Testis (tissue), 2 donors: Measurements from ENCODE around the gene SH3PXD2B.

Experiments
- POLR2A ChIP-seq: fragments of 450-650 bp; IDR thresholded peaks from one replicate; pipeline ENCODE4 v1.6.1; 2017; ENCODE audit warnings: antibody characterized with exemption, mild to moderate bottlenecking, moderate library complexity
- TF ChIP-seq, protein P1 (sequence below), 3 experiments: fragments of 450-650 bp in 2 of 3; fragments of 200-600 bp in 1 of 3; sonication (generic) in 1 of 3; IDR thresholded peaks; one replicate each; pipeline ENCODE4 v1.5.1; 2016 to 2019; ENCODE audit warnings: antibody characterized with exemption in 3 of 3, mild to moderate bottlenecking in 2 of 3, moderate library complexity in 1 of 3

GRCh38 chr5:172463031-172463430 is 8.7 kb upstream of the SH3PXD2B start:
- TF ChIP-seq POLR2A, result no peak
- TF ChIP-seq, protein P1, sequence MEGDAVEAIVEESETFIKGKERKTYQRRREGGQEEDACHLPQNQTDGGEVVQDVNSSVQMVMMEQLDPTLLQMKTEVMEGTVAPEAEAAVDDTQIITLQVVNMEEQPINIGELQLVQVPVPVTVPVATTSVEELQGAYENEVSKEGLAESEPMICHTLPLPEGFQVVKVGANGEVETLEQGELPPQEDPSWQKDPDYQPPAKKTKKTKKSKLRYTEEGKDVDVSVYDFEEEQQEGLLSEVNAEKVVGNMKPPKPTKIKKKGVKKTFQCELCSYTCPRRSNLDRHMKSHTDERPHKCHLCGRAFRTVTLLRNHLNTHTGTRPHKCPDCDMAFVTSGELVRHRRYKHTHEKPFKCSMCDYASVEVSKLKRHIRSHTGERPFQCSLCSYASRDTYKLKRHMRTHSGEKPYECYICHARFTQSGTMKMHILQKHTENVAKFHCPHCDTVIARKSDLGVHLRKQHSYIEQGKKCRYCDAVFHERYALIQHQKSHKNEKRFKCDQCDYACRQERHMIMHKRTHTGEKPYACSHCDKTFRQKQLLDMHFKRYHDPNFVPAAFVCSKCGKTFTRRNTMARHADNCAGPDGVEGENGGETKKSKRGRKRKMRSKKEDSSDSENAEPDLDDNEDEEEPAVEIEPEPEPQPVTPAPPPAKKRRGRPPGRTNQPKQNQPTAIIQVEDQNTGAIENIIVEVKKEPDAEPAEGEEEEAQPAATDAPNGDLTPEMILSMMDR (IDR thresholded peaks at IDR 0.05), result no peak
